Measurements from ENCODE around the gene GDF7.

Gene GDF7

GRCh38 chr2:20662308-20662937, 4.5 kb upstream of the GDF7 start:
- no peak for DNase-seq (ENCODE audit: low spot score)

GRCh38 chr2:20663196-20664070, 3.5 kb upstream of the GDF7 start:
- no peak for DNase-seq (ENCODE audit: low spot score)

- DNase-seq (ENCODE audit: low spot score), result no peak
These were observed 2.9 kb upstream of the GDF7 start for GRCh38 chr2:20664071-20664390.

- no peak for DNase-seq (ENCODE audit: low spot score)
These were observed 2.3 kb upstream of the GDF7 start for GRCh38 chr2:20664431-20665242.

GRCh38 chr2:20665243-20666004, 1.5 kb upstream of the GDF7 start:
- no peak for DNase-seq (ENCODE audit: low spot score)

- DNase-seq (ENCODE audit: low spot score), result no peak
These were observed 990 bp upstream of the GDF7 start for GRCh38 chr2:20666005-20666303.

GRCh38 chr2:20667151-20667530, 197 bp downstream of the GDF7 start:
- DNase-seq (ENCODE audit: low spot score), result no peak

- DNase-seq (ENCODE audit: low spot score), result no peak
These were observed 822 bp downstream of the GDF7 start for GRCh38 chr2:20667531-20668401.

GRCh38 chr2:20668451-20668850, 1.5 kb downstream of the GDF7 start:
- no peak for DNase-seq (ENCODE audit: low spot score)

GRCh38 chr2:20668871-20669475, 2.0 kb downstream of the GDF7 start:
- DNase-seq (ENCODE audit: low spot score), result no peak

- DNase-seq (ENCODE audit: low spot score), result no peak
These were observed 2.8 kb downstream of the GDF7 start for GRCh38 chr2:20669562-20670314.

GRCh38 chr2:20670315-20671035, 3.5 kb downstream of the GDF7 start:
- DNase-seq (ENCODE audit: low spot score), result no peak

- no peak for DNase-seq (ENCODE audit: low spot score)
These were observed 4.2 kb downstream of the GDF7 start for GRCh38 chr2:20671036-20671735.

GRCh38 chr2:20671736-20672080, 4.8 kb downstream of the GDF7 start:
- no peak for DNase-seq (ENCODE audit: low spot score)

GRCh38 chr2:20672201-20672951, 5.4 kb downstream of the GDF7 start:
- no peak for DNase-seq (ENCODE audit: low spot score)

GRCh38 chr2:20673686-20674308, 6.9 kb downstream of the GDF7 start:
- no peak for DNase-seq (ENCODE audit: low spot score)

- no peak for DNase-seq (ENCODE audit: low spot score)
These were observed 7.5 kb downstream of the GDF7 start for GRCh38 chr2:20674309-20674965.
